H1 (cell line): Measurements from ENCODE around the gene ERVV-1. TPM values are rescaled to one million over a fixed set of nuclear protein-coding genes. Genes with fewer than 3 reads are reported as not detected.

Experiments used
- CTCF ChIA-PET: fragments of 300-600 bp; sonication (Branson Sonifier 250); formaldehyde crosslinking; loops from one replicate; lab custom pipeline; 2021; ENCODE audit not compliant: partially characterized antibody; lab: Charles Lee
- POLR2A ChIA-PET: fragments of 300-600 bp; sonication (Branson Sonifier 250); formaldehyde crosslinking; loops from one replicate; lab custom pipeline; 2021; ENCODE audit warnings: inconsistent platforms; ENCODE audit not compliant: partially characterized antibody; lab: Charles Lee
- DNase-seq, 2 experiments: peaks; one replicate each; pipeline versions ENCODE4 v3.0.0 to v3.0.0-alpha.2; 2010 to 2022; ENCODE audit warnings: low spot score in 2 of 2, low read depth in 1 of 2, mixed read lengths in 1 of 2
- FAIRE-seq: peaks from 2 replicates; lab custom pipeline; 2011; peaks lifted over from hg19 to GRCh38; lab: Jason Lieb, UNC
- H2AFZ ChIP-seq: 2 replicates; pipeline ENCODE4 v1.8.1; 2012; ENCODE audit warnings: low read length, inconsistent platforms
- H2AK5ac ChIP-seq: 2 replicates; pipeline ENCODE4 v1.6.1; 2013; ENCODE audit warnings: low read depth, low read length
- H2BK120ac ChIP-seq: replicated peaks from 2 replicates; pipeline ENCODE3; 2013; ENCODE audit warnings: low read depth, low read length, inconsistent platforms
- H2BK12ac ChIP-seq: 2 replicates; pipeline ENCODE4 v1.6.1; 2013; ENCODE audit warnings: low read depth, low read length
- H2BK15ac ChIP-seq: 2 replicates; pipeline ENCODE4 v1.6.1; 2013; ENCODE audit warnings: low read length
- H2BK20ac ChIP-seq: 2 replicates; pipeline ENCODE4 v1.6.1; 2013; ENCODE audit warnings: low read length
- H2BK5ac ChIP-seq: 2 replicates; pipeline ENCODE4 v1.6.1; 2013; ENCODE audit warnings: low read depth, low read length
- H3K14ac ChIP-seq: 2 replicates; pipeline ENCODE4 v1.6.1; 2013; ENCODE audit warnings: inconsistent platforms; ENCODE audit not compliant: insufficient read length
- H3K18ac ChIP-seq: 2 replicates; pipeline ENCODE4 v1.6.1; 2013; ENCODE audit warnings: low read length; ENCODE audit errors: extremely low read depth
- H3K23ac ChIP-seq: 2 replicates; pipeline ENCODE4 v1.6.1; 2013; ENCODE audit warnings: inconsistent platforms; ENCODE audit not compliant: insufficient read length
- H3K23me2 ChIP-seq: 2 replicates; pipeline ENCODE4 v1.6.1; 2013; ENCODE audit warnings: low read depth, low read length
- H3K27ac ChIP-seq: 2 replicates; pipeline ENCODE4 v1.6.1; 2011; ENCODE audit warnings: low read depth, low read length, inconsistent platforms
- H3K27me3 ChIP-seq, 4 experiments: replicated peaks in 1 of 4; 1 replicate in 1 of 4; 2 replicates in 3 of 4; pipeline versions ENCODE4 v1.6.1 to v1.8.1; 2011 to 2013; ENCODE audit warnings: low read length in 3 of 4, mild to moderate bottlenecking in 3 of 4, inconsistent platforms in 2 of 4, mixed read lengths in 2 of 4, moderate library complexity in 1 of 4; ENCODE audit not compliant: control insufficient read depth in 3 of 4, insufficient read depth in 3 of 4; ENCODE audit errors: extremely low read depth in 1 of 4
- H3K36me3 ChIP-seq, 4 experiments: 2 replicates each; pipeline versions ENCODE4 v1.6.1 to v1.8.1; 2011 to 2013; ENCODE audit warnings: mild to moderate bottlenecking in 4 of 4, low read length in 3 of 4, moderate library complexity in 2 of 4, control low read depth in 1 of 4, inconsistent platforms in 1 of 4; ENCODE audit not compliant: insufficient read depth in 4 of 4, control insufficient read depth in 2 of 4
- H3K4ac ChIP-seq: replicated peaks from 2 replicates; pipeline ENCODE3; 2013; ENCODE audit warnings: low read length, low read depth, mixed read lengths, inconsistent platforms; ENCODE audit not compliant: insufficient read length
- H3K4me1 ChIP-seq, 4 experiments: replicated peaks in 1 of 4; 1 replicate in 1 of 4; 2 replicates in 3 of 4; pipeline versions ENCODE4 v1.6.1 to v1.8.1; 2011 to 2013; ENCODE audit warnings: low read length in 3 of 4, inconsistent platforms in 2 of 4, mixed read lengths in 1 of 4; ENCODE audit not compliant: insufficient read depth in 4 of 4, control insufficient read depth in 3 of 4
- H3K4me2 ChIP-seq, 2 experiments: 2 replicates each; pipeline versions ENCODE4 v1.6.1 to v1.8.1; 2011 to 2013; ENCODE audit warnings: low read depth in 2 of 2, low read length in 2 of 2, control low read depth in 1 of 2, inconsistent platforms in 1 of 2, mild to moderate bottlenecking in 1 of 2; ENCODE audit not compliant: insufficient read depth in 1 of 2
- H3K4me3 ChIP-seq, 4 experiments: fragments of 200-600, 300-600 bp in 1 of 4; sonication (generic), shearing (Covaris generic), sonication (Bioruptor Twin) in 1 of 4; 2 replicates each; pipeline versions ENCODE4 v1.5.1 to v1.8.1; 2011 to 2016; ENCODE audit warnings: low read length in 4 of 4, low read depth in 3 of 4, control low read depth in 2 of 4, inconsistent platforms in 2 of 4, mild to moderate bottlenecking in 2 of 4, mixed read lengths in 1 of 4, moderate library complexity in 1 of 4; ENCODE audit not compliant: insufficient read depth in 2 of 4; ENCODE audit errors: extremely low read depth in 1 of 4
- H3K56ac ChIP-seq: replicated peaks from 2 replicates; pipeline ENCODE3; 2013; ENCODE audit warnings: low read depth, mild to moderate bottlenecking, mixed read lengths, low read length, inconsistent platforms; ENCODE audit not compliant: insufficient read length
- H3K79me1 ChIP-seq: 2 replicates; pipeline ENCODE4 v1.6.1; 2013; ENCODE audit warnings: low read depth, low read length, control low read depth
- H3K79me2 ChIP-seq, 2 experiments: 2 replicates each; pipeline versions ENCODE4 v1.6.1 to v1.8.1; 2012 to 2013; ENCODE audit warnings: low read length in 2 of 2, mild to moderate bottlenecking in 2 of 2, inconsistent platforms in 1 of 2; ENCODE audit not compliant: insufficient read depth in 2 of 2, control insufficient read depth in 1 of 2
- H3K9ac ChIP-seq, 4 experiments: replicated peaks in 1 of 4; 1 replicate in 1 of 4; 2 replicates in 3 of 4; pipeline versions ENCODE4 v1.6.1 to v1.8.1; 2011 to 2013; ENCODE audit warnings: low read depth in 3 of 4, low read length in 3 of 4, control low read depth in 2 of 4, mild to moderate bottlenecking in 2 of 4, moderate library complexity in 2 of 4, inconsistent platforms in 1 of 4; ENCODE audit errors: extremely low read depth in 1 of 4
- H3K9me3 ChIP-seq, 2 experiments: 2 replicates each; pipeline versions ENCODE4 v1.6.1 to v1.8.1; 2012 to 2013; ENCODE audit warnings: mild to moderate bottlenecking in 2 of 2, moderate library complexity in 2 of 2, control low read depth in 1 of 2, inconsistent platforms in 1 of 2, low read depth in 1 of 2, low read length in 1 of 2, mixed read lengths in 1 of 2; ENCODE audit not compliant: insufficient read depth in 2 of 2
- H4K20me1 ChIP-seq, 2 experiments: replicated peaks in 1 of 2; 2 replicates each; pipeline versions ENCODE3 to v1.8.1; 2011 to 2013; ENCODE audit warnings: inconsistent platforms in 2 of 2, low read length in 2 of 2, mild to moderate bottlenecking in 1 of 2; ENCODE audit not compliant: insufficient read depth in 2 of 2, control insufficient read depth in 1 of 2
- H4K5ac ChIP-seq: 2 replicates; pipeline ENCODE4 v1.6.1; 2013; ENCODE audit warnings: low read length, low read depth, mixed read lengths, inconsistent platforms; ENCODE audit not compliant: insufficient read length
- H4K8ac ChIP-seq: 2 replicates; pipeline ENCODE4 v1.8.0; 2013; ENCODE audit warnings: mild to moderate bottlenecking, moderate library complexity, low read length, inconsistent platforms; ENCODE audit not compliant: insufficient read depth; ENCODE audit errors: extremely low read depth
- H4K91ac ChIP-seq: replicated peaks from 2 replicates; pipeline ENCODE3; 2013; ENCODE audit warnings: low read length, mixed read lengths, inconsistent platforms; ENCODE audit not compliant: insufficient read length
- BACH1 ChIP-seq: IDR thresholded peaks from 2 replicates; pipeline ENCODE4 v1.6.1; 2012; ENCODE audit warnings: low read length, improper control_type of control experiment
- FOSL1 ChIP-seq: IDR thresholded peaks from 2 replicates; pipeline ENCODE4 v1.6.1; 2011; ENCODE audit warnings: mild to moderate bottlenecking, low read depth, low read length, moderate library complexity; ENCODE audit not compliant: insufficient read depth
- GTF2F1 ChIP-seq: IDR thresholded peaks from 2 replicates; pipeline ENCODE4 v1.6.1; 2012; ENCODE audit warnings: low read depth, low read length, improper control_type of control experiment, borderline replicate concordance
- KDM4A ChIP-seq: IDR thresholded peaks from one replicate; pipeline ENCODE4 v1.7.1; 2012; ENCODE audit warnings: low read depth, mild to moderate bottlenecking, moderate library complexity, low read length, inconsistent platforms; ENCODE audit not compliant: severe bottlenecking
- RAD21 ChIP-seq, 2 experiments: IDR thresholded peaks in 1 of 2; conservative IDR thresholded peaks in 1 of 2; 2 replicates each; pipeline ENCODE4 v1.6.1; 2011; ENCODE audit warnings: low read depth in 2 of 2, low read length in 2 of 2, improper control_type of control experiment in 1 of 2, inconsistent platforms in 1 of 2, mild to moderate bottlenecking in 1 of 2, moderate library complexity in 1 of 2
- RNF2 ChIP-seq: fragments of 200-900, 300-1000 bp; sonication (generic); IDR thresholded peaks from 2 replicates; pipeline ENCODE4 v1.7.1; 2016; ENCODE audit warnings: borderline replicate concordance, low read depth, mild to moderate bottlenecking, antibody characterized with exemption, low read length; ENCODE audit not compliant: poor library complexity, severe bottlenecking; ENCODE audit errors: missing control alignments
- SP2 ChIP-seq: IDR thresholded peaks from 2 replicates; pipeline ENCODE4 v1.6.1; 2012; ENCODE audit warnings: mild to moderate bottlenecking, low read length, inconsistent platforms
- TAF1 ChIP-seq: IDR thresholded peaks from 2 replicates; pipeline ENCODE4 v1.6.1; 2011; ENCODE audit warnings: mild to moderate bottlenecking, low read depth, low read length
- TAF7 ChIP-seq: optimal IDR thresholded peaks from 2 replicates; pipeline ENCODE3; 2011; ENCODE audit warnings: low read depth, mild to moderate bottlenecking, inconsistent platforms, low read length, moderate library complexity, borderline replicate concordance
- WGBS, 2 experiments: shearing (Covaris generic) in 1 of 2; methylation state at CpG; one replicate each; pipeline versions ENCODE4 v1.1.6 to v1.1.7; 2013 to 2015; ENCODE audit warnings: low lambda C conversion rate in 2 of 2, mixed read lengths in 2 of 2, inconsistent platforms in 1 of 2, low coverage in 1 of 2, missing lambda C conversion rate in 1 of 2; ENCODE audit not compliant: insufficient replicate concordance in 2 of 2, insufficient coverage in 1 of 2, insufficient read length in 1 of 2; ENCODE audit errors: extremely low coverage in 1 of 2, missing lambda C conversion rate in 1 of 2; 5-methylcytosine and 5-hydroxymethylcytosine counted together
- polyA plus RNA-seq, 7 experiments: library from polyadenylated mRNA; depleted of rRNA in 3 of 7; stranded (reverse) in 5 of 7; unstranded in 2 of 7; fragments of >200 nt in 5 of 7; fragments of 200-250 nt in 2 of 7; gene quantifications; 1 replicate in 5 of 7; 2 replicates in 1 of 7; 4 replicates in 1 of 7; pipeline versions ENCODE4 v1.2.1 to v1.2.3, GENCODE V29; 2011 to 2013; ENCODE audit warnings: missing spikeins in 2 of 7, mixed read lengths in 2 of 7
- total RNA-seq: library from RNA; stranded (reverse); fragmentation: NEBNext Ultra II Directional; extraction: Animal tissue kit (Norgen Biotek cat#: 25700); gene quantifications from 2 replicates; pipeline ENCODE4 v1.2.1, GENCODE V29; 2021

The ERVV-1 gene
- total and polyA plus RNA-seq, 2 of the 8 experiments (the other 6 are each of a cell fraction or from before 2014, with no cell fraction given) = not detected

GRCh38 chr19:52993342-52994178 is 20.2 kb upstream of the ERVV-1 start:
- Histone ChIP-seq H3K56ac (peak overlapping the region; percentile 69), H3K23me2 (peaks cover 9% of the 10 kb centered on the region), H4K20me1 (no peaks in the 10 kb centered on the region), H2AK5ac (no peak overlapping the region), H3K14ac (no peak overlapping the region), H3K36me3 (no peaks in the 10 kb centered on the region), H4K91ac (no peak overlapping the region), H3K79me1 (no peaks in the 10 kb centered on the region), H3K9ac (peak overlapping the region in 1 of 4 experiments; percentile 67; a peak in 2 of 7 replicates), H2BK15ac (no peak overlapping the region), H2BK20ac (no peak overlapping the region), H2BK12ac (0 out of 2 replicates have a peak overlapping the region, but pooled peaks have one; percentile 33), H2BK5ac (0 out of 2 replicates have a peak overlapping the region, but pooled peaks have one; percentile 39), H3K27ac (no peak overlapping the region), H2BK120ac (no peak overlapping the region), H4K8ac (no peak overlapping the region; the same call in none of the 2 replicates), H4K5ac (no peak overlapping the region), H3K4me3 (peak overlapping the region; percentile 40 to 62 (median 52)), H3K4me2 (peak overlapping the region; percentile 66 to 81), H3K79me2 (no peaks in the 10 kb centered on the region), H3K27me3 (peaks cover 5 to 18% (median 14%) of the 10 kb centered on the region in 4 experiments), H3K4ac (no peak overlapping the region), H3K18ac (peak overlapping the region; percentile 60; the same call in 1 of the 2 replicates), H3K4me1 (peaks cover 0 to 10% (median 3%) of the 10 kb centered on the region in 4 experiments; a peak in 4 of 7 replicates), H2AFZ (peak overlapping the region; percentile 91; the same call in 1 of the 2 replicates), H3K23ac (no peak overlapping the region), H3K9me3 (no peaks in the 10 kb centered on the region; a peak in 1 of 4 replicates)
- FAIRE-seq (no peak), DNase-seq (peak in 1 of 2 experiments; percentile 95)
- ChIA-PET CTCF (interaction anchor here (0.6 to 2.1 kb wide), 21 partner anchors 9 to 216 kb away, joined by 3 to 14 read pairs (median 4); partner anchors contain the start of gene ZNF816), POLR2A (interaction anchor here (0.6 to 1.3 kb wide), 5 partner anchors 10 to 202 kb away, joined by 3 read pairs; no protein-coding TSS in a partner anchor)
- 5% methylated on average over 20 of the region's 50 CpGs; no CpG with 5 or more reads in 1 of the 2 experiments for WGBS, 2 experiments
- TF ChIP-seq SP2 (no peak), TAF1 (peak; percentile 52; the same call in 1 of the 2 replicates), KDM4A (peak; percentile 65), BACH1 (no peak), RNF2 (no peak), TAF7 (no peak), FOSL1 (no peak), GTF2F1 (no peak), RAD21 (IDR thresholded peaks at IDR 0.05 in 1 of 2, conservative IDR thresholded peaks at IDR 0.05 in 1 of 2; ENCODE audit: low read depth in 2 of 2, low read length in 2 of 2) (peak; percentile 21 to 47; a peak in 3 of 4 replicates)
